ENCODE data around the gene HRCT1. TPM values are rescaled to one million over a fixed set of nuclear protein-coding genes. Genes with fewer than 3 reads are reported as not detected.

The HRCT1 gene
- total and polyA plus RNA-seq, 2 of the 4 experiments (the other 2 are of a cell fraction), result 1.1 to 3.9 TPM

DNA sequence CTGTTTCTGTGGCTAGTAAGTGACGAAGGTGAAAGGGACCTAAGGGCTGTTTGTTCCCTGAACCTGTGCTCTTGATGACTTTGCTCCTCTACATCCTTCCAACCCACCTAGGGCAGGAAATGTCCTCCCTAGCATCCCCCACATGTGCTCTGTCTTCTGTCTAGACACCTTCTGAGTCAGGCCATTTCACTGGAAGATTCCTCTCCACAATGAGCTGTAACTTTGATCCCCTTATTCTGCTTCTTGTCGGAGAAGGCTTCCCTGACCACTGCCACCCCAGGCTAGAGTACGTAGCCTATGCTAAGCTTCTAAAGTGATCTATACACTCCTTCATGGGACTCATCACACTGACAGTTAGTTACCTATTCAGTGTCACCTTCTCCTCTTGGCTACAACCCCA, 25.0 kb downstream of the HRCT1 start:
- H3K4ac ChIP-seq (ENCODE audit: low read depth, low read length), result peak overlapping the region; percentile 83
- BruUV-seq (replicated peaks), result no TSS peak
- ChIA-PET POLR2A (ENCODE audit: unreplicated experiment) (no interaction called here), CTCF (interaction anchor here (0.8 kb wide), 1 partner anchor 28 kb away, joined by 3 read pairs; no protein-coding TSS in a partner anchor)
- H3K79me1 ChIP-seq (ENCODE audit: low read depth in 1 of 2, low read length in 2 of 2), result no peaks in the 10 kb centered on the region
- DNase-seq, result no peak
- dilution Hi-C loops (cut with HindIII; ENCODE audit: low sequenced_read_pairs, unreplicated experiment), result no loop called here
- H2AK5ac ChIP-seq (ENCODE audit: low read depth, low read length), result peak overlapping the region; percentile 48; the same call in 1 of the 2 replicates
- no peak overlapping the region for H2AK9ac ChIP-seq (replicated peaks; ENCODE audit: low read depth, low read length, poor library complexity)
- no peak overlapping the region for H3K27ac ChIP-seq (ENCODE audit: insufficient read depth, low read length)
- intact Hi-C loops (cut with micrococcal nuclease), result no loop called here
- peak overlapping the region; percentile 59 for H4K91ac ChIP-seq (ENCODE audit: insufficient read depth, low read depth, low read length)
- H3K4me1 ChIP-seq (ENCODE audit: control insufficient read depth, insufficient read depth, low read length), result peaks cover 5% of the 10 kb centered on the region
- peaks cover 16% of the 10 kb centered on the region for H3K9me1 ChIP-seq (ENCODE audit: insufficient read depth, low read length)
- 80% methylated on average over 1 of the region's 3 CpGs; no CpG with 5 or more reads in 1 of the 2 experiments for WGBS, 2 experiments (ENCODE audit: extremely low coverage in 2 of 2, insufficient read length in 1 of 2)
- no peaks in the 10 kb centered on the region for H3K36me3 ChIP-seq (ENCODE audit: control insufficient read depth, insufficient read depth, low read length)
- no peaks in the 10 kb centered on the region for H3K9me3 ChIP-seq (ENCODE audit: control insufficient read depth, insufficient read depth, low read length)
- no peaks in the 10 kb centered on the region for H3K27me3 ChIP-seq (ENCODE audit: control insufficient read depth, insufficient read depth, low read length)
- peak overlapping the region; percentile 3; the same call in 1 of the 2 replicates for H3K23ac ChIP-seq (ENCODE audit: low read depth, low read length)
- peak overlapping the region; percentile 46; the same call in 1 of the 2 replicates for H3K18ac ChIP-seq (ENCODE audit: low read depth, low read length)
- peak overlapping the region; percentile 63 for H2AFZ ChIP-seq (replicated peaks; ENCODE audit: low read length, poor library complexity)
- H2BK20ac ChIP-seq (ENCODE audit: low read depth, low read length), result peak overlapping the region; percentile 53
- no peak overlapping the region for H2BK5ac ChIP-seq (ENCODE audit: low read depth, low read length, poor library complexity, severe bottlenecking)
- H4K5ac ChIP-seq (ENCODE audit: low read depth, low read length), result no peak overlapping the region; the same call in 1 of the 2 replicates
- no peak overlapping the region for H3K9ac ChIP-seq (ENCODE audit: low read depth, low read length)
- peak overlapping the region in 1 of 2 experiments; percentile 9; a peak in 2 of 4 replicates for H4K8ac ChIP-seq (ENCODE audit: low read depth in 2 of 2, low read length in 2 of 2)
- H3K56ac ChIP-seq (ENCODE audit: extremely low read depth, insufficient read depth, low read length), result no peak overlapping the region
- TF ChIP-seq POLR2A (IDR thresholded peaks at IDR 0.05; ENCODE audit: low read depth, low read length), result no peak
- TF ChIP-seq SMC3 (IDR thresholded peaks at IDR 0.05; ENCODE audit: low read depth, low read length), result no peak
- TF ChIP-seq MAFK (IDR thresholded peaks at IDR 0.05; ENCODE audit: low read depth, low read length), result no peak
- TF ChIP-seq CEBPB (IDR thresholded peaks at IDR 0.05; ENCODE audit: low read depth, low read length), result no peak
- TF ChIP-seq, protein P1, sequence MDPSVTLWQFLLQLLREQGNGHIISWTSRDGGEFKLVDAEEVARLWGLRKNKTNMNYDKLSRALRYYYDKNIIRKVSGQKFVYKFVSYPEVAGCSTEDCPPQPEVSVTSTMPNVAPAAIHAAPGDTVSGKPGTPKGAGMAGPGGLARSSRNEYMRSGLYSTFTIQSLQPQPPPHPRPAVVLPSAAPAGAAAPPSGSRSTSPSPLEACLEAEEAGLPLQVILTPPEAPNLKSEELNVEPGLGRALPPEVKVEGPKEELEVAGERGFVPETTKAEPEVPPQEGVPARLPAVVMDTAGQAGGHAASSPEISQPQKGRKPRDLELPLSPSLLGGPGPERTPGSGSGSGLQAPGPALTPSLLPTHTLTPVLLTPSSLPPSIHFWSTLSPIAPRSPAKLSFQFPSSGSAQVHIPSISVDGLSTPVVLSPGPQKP (IDR thresholded peaks at IDR 0.05; ENCODE audit: borderline replicate concordance, low read depth, low read length), result no peak
- TF ChIP-seq CHD1 (IDR thresholded peaks at IDR 0.05; ENCODE audit: low read depth, low read length), result no peak
- TF ChIP-seq, protein P2, sequence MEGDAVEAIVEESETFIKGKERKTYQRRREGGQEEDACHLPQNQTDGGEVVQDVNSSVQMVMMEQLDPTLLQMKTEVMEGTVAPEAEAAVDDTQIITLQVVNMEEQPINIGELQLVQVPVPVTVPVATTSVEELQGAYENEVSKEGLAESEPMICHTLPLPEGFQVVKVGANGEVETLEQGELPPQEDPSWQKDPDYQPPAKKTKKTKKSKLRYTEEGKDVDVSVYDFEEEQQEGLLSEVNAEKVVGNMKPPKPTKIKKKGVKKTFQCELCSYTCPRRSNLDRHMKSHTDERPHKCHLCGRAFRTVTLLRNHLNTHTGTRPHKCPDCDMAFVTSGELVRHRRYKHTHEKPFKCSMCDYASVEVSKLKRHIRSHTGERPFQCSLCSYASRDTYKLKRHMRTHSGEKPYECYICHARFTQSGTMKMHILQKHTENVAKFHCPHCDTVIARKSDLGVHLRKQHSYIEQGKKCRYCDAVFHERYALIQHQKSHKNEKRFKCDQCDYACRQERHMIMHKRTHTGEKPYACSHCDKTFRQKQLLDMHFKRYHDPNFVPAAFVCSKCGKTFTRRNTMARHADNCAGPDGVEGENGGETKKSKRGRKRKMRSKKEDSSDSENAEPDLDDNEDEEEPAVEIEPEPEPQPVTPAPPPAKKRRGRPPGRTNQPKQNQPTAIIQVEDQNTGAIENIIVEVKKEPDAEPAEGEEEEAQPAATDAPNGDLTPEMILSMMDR (conservative IDR thresholded peaks at IDR 0.05; ENCODE audit: low read depth, low read length), result no peak
- no peak for TF ChIP-seq MXI1 (IDR thresholded peaks at IDR 0.05; ENCODE audit: borderline replicate concordance, low read depth, low read length)
- TF ChIP-seq RAD21 (IDR thresholded peaks at IDR 0.05; ENCODE audit: low read length), result no peak
- TF ChIP-seq RCOR1 (IDR thresholded peaks at IDR 0.05; ENCODE audit: insufficient replicate concordance, low read length), result no peak
- TF ChIP-seq FOS (IDR thresholded peaks at IDR 0.05; ENCODE audit: low read depth, low read length), result no peak
- TF ChIP-seq NFE2L2 (IDR thresholded peaks at IDR 0.05; ENCODE audit: low read depth, low read length), result no peak
- no peak for TF ChIP-seq MAZ (IDR thresholded peaks at IDR 0.05; ENCODE audit: borderline replicate concordance, low read depth, low read length)
- TF ChIP-seq RFX5 (IDR thresholded peaks at IDR 0.05; ENCODE audit: low read depth, low read length), result no peak
- TF ChIP-seq BHLHE40 (IDR thresholded peaks at IDR 0.05; ENCODE audit: low read depth, low read length), result no peak
- TF ChIP-seq, protein P3, sequence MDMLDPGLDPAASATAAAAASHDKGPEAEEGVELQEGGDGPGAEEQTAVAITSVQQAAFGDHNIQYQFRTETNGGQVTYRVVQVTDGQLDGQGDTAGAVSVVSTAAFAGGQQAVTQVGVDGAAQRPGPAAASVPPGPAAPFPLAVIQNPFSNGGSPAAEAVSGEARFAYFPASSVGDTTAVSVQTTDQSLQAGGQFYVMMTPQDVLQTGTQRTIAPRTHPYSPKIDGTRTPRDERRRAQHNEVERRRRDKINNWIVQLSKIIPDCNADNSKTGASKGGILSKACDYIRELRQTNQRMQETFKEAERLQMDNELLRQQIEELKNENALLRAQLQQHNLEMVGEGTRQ (IDR thresholded peaks at IDR 0.05; ENCODE audit: low read depth, low read length), result no peak
- H2BK15ac ChIP-seq (ENCODE audit: low read depth, low read length), result peak overlapping the region; percentile 66; the same call in 2 of the 3 replicates
- H3K4me2 ChIP-seq (ENCODE audit: low read depth, low read length), result no peak overlapping the region
- H3K4me3 ChIP-seq (ENCODE audit: insufficient read depth, low read depth, low read length), result no peak overlapping the region
- no peak for ATAC-seq (ENCODE audit: low read depth)
- in situ Hi-C loops (cut with MboI; ENCODE audit: low sequenced_read_pairs), result no loop called here
- H3K14ac ChIP-seq (replicated peaks; ENCODE audit: low read depth, low read length), result peak overlapping the region; percentile 20
- peak overlapping the region; percentile 44 for H2BK120ac ChIP-seq (ENCODE audit: low read depth, low read length)
- no peaks in the 10 kb centered on the region for H4K20me1 ChIP-seq (ENCODE audit: insufficient read depth, low read length)

All from IMR-90 (cell line).